Caco-2 (cell line): ENCODE results near the gene ADGRL1. TPM values are rescaled to one million over a fixed set of nuclear protein-coding genes. Genes with fewer than 3 reads are reported as not detected.
"Not testable (repeated sequence)": the region's sequence is repeated elsewhere in the genome, so short reads cannot be mapped to it uniquely, and the experiment has no call there.

Experiments used
- BruUV-seq: library from RNA; stranded (reverse); fragments of 400-500 nt; replicated peaks from 2 replicates; lab custom pipeline; 2021; lab: Mats Ljungman, UMichigan
- CTCF ChIA-PET: fragments of 300-600 bp; sonication (Branson Sonifier 250); formaldehyde crosslinking; loops from one replicate; lab custom pipeline; 2022; ENCODE audit warnings: antibody characterized with exemption; lab: Charles Lee
- POLR2A ChIA-PET: fragments of 300-600 bp; sonication (Branson Sonifier 250); formaldehyde crosslinking; loops from one replicate; lab custom pipeline; 2022; ENCODE audit warnings: antibody characterized with exemption; lab: Charles Lee
- DNase-seq, 2 experiments: peaks; one replicate each; pipeline versions ENCODE4 v3.0.0 to v3.0.0-alpha.2; 2020 to 2022
- H3K27me3 ChIP-seq: replicated peaks from 2 replicates; pipeline ENCODE4 v1.6.0; 2011; ENCODE audit warnings: low read length; ENCODE audit not compliant: control insufficient read depth, insufficient read depth
- H3K36me3 ChIP-seq: 2 replicates; pipeline ENCODE4 v1.5.1; 2011; ENCODE audit warnings: low read length; ENCODE audit not compliant: control insufficient read depth, insufficient read depth
- H3K4me1 ChIP-seq: fragments of 250-450 bp; sonication (Bioruptor Pico); 2 replicates; pipeline ENCODE4 v1.5.1; 2020; ENCODE audit warnings: mild to moderate bottlenecking
- H3K4me3 ChIP-seq: 2 replicates; pipeline ENCODE4 v1.5.1; 2011; ENCODE audit warnings: low read depth, mild to moderate bottlenecking, control low read depth, low read length
- H3K9me3 ChIP-seq: fragments of 250-450 bp; sonication (Bioruptor Pico); 2 replicates; pipeline ENCODE4 v1.5.1; 2020; ENCODE audit warnings: mild to moderate bottlenecking, moderate library complexity
- H3K27ac Mint-ChIP-seq: one replicate; pipeline ENCODE4 v1.8.0; 2022; ENCODE audit warnings: mixed read lengths; ENCODE audit not compliant: unreplicated experiment
- H3K27me3 Mint-ChIP-seq: one replicate; pipeline ENCODE4 v1.8.0; 2022; ENCODE audit warnings: mixed read lengths; ENCODE audit not compliant: insufficient read depth, unreplicated experiment
- H3K36me3 Mint-ChIP-seq: one replicate; pipeline ENCODE4 v1.8.0; 2022; ENCODE audit warnings: mild to moderate bottlenecking, mixed read lengths; ENCODE audit not compliant: insufficient read depth, unreplicated experiment
- H3K4me1 Mint-ChIP-seq: one replicate; pipeline ENCODE4 v1.8.0; 2022; ENCODE audit warnings: low read depth, mixed read lengths; ENCODE audit not compliant: unreplicated experiment
- H3K4me3 Mint-ChIP-seq: one replicate; pipeline ENCODE4 v1.8.0; 2022; ENCODE audit warnings: mild to moderate bottlenecking, moderate library complexity, mixed read lengths; ENCODE audit not compliant: unreplicated experiment
- H3K9me3 Mint-ChIP-seq: one replicate; pipeline ENCODE4 v1.8.0; 2022; ENCODE audit warnings: mixed read lengths; ENCODE audit not compliant: unreplicated experiment
- CTCF ChIP-seq, 2 experiments: fragments of 200-600 bp in 1 of 2; IDR thresholded peaks; 1 replicate in 1 of 2; 2 replicates in 1 of 2; pipeline versions ENCODE4 v1.5.1 to v1.8.0; 2011 to 2022; ENCODE audit warnings: antibody characterized with exemption in 1 of 2, control low read depth in 1 of 2, inconsistent platforms in 1 of 2, low read depth in 1 of 2, low read length in 1 of 2, mild to moderate bottlenecking in 1 of 2, moderate library complexity in 1 of 2; ENCODE audit not compliant: insufficient read depth in 1 of 2, severe bottlenecking in 1 of 2, unreplicated experiment in 1 of 2
- intact Hi-C: fragments of 100-400 bp; cut with micrococcal nuclease; formaldehyde crosslinking; loops from one replicate; pipeline ENCODE4 v1.10.0; 2022; ENCODE audit not compliant: unreplicated experiment
- total RNA-seq: library from RNA; stranded (reverse); gene quantifications from 2 replicates; pipeline ENCODE4 v1.2.3, GENCODE V29; 2022

Gene ADGRL1
- total RNA-seq, 1 experiment from 2014 or later: 17.6 TPM

GRCh38 chr19:14222886-14223285 lies 16.9 kb upstream of the ADGRL1 start:
- H3K9me3 Mint-ChIP-seq: no peaks in the 10 kb centered on the region
- H3K27ac Mint-ChIP-seq: no peak overlapping the region
- H3K4me3 Mint-ChIP-seq: no peak overlapping the region
- Histone ChIP-seq H3K27me3 (no peaks in the 10 kb centered on the region), H3K4me3 (no peak overlapping the region), H3K9me3 (no peaks in the 10 kb centered on the region), H3K4me1 (no peaks in the 10 kb centered on the region), H3K36me3 (no peaks in the 10 kb centered on the region)
- POLR2A ChIA-PET: no interaction called here
- TF ChIP-seq CTCF (IDR thresholded peaks at IDR 0.05; ENCODE audit: insufficient read depth in 1 of 2, low read depth in 1 of 2, low read length in 1 of 2, severe bottlenecking in 1 of 2, unreplicated experiment in 1 of 2): no peak
- H3K27me3 Mint-ChIP-seq: no peaks in the 10 kb centered on the region
- intact Hi-C loops: no loop called here
- CTCF ChIA-PET: no interaction called here
- BruUV-seq: no TSS peak
- no peaks in the 10 kb centered on the region for H3K36me3 Mint-ChIP-seq
- no peak for DNase-seq
- H3K4me1 Mint-ChIP-seq: peaks cover 6% of the 10 kb centered on the region

- TF ChIP-seq CTCF (IDR thresholded peaks at IDR 0.05; ENCODE audit: insufficient read depth in 1 of 2, low read depth in 1 of 2, low read length in 1 of 2, severe bottlenecking in 1 of 2, unreplicated experiment in 1 of 2): peak; percentile 17 to 27
- intact Hi-C loops, H3K36me3 ChIP-seq, H3K27ac Mint-ChIP-seq, H3K27me3 Mint-ChIP-seq, POLR2A ChIA-PET, H3K4me1 ChIP-seq, H3K36me3 Mint-ChIP-seq, H3K27me3 ChIP-seq, H3K4me3 Mint-ChIP-seq, BruUV-seq, H3K9me3 Mint-ChIP-seq, H3K4me3 ChIP-seq, H3K9me3 ChIP-seq, CTCF ChIA-PET: not testable (repeated sequence)
- peak in 1 of 2 experiments; percentile 19 for DNase-seq
- H3K4me1 Mint-ChIP-seq: peaks cover 16% of the 10 kb centered on the region
Measured at GRCh38 chr19:14221345-14221744, 15.4 kb upstream of the ADGRL1 start.

- BruUV-seq: no TSS peak
- H3K4me3 ChIP-seq: no peak overlapping the region
- H3K4me1 ChIP-seq: no peaks in the 10 kb centered on the region
- H3K27ac Mint-ChIP-seq: no peak overlapping the region
- intact Hi-C loops: no loop called here
- H3K27me3 ChIP-seq: no peaks in the 10 kb centered on the region
- POLR2A ChIA-PET: no interaction called here
- H3K4me3 Mint-ChIP-seq: no peak overlapping the region
- H3K9me3 Mint-ChIP-seq: no peaks in the 10 kb centered on the region
- no peak for TF ChIP-seq CTCF (IDR thresholded peaks at IDR 0.05; ENCODE audit: insufficient read depth in 1 of 2, low read depth in 1 of 2, low read length in 1 of 2, severe bottlenecking in 1 of 2, unreplicated experiment in 1 of 2)
- H3K9me3 ChIP-seq: no peaks in the 10 kb centered on the region
- H3K27me3 Mint-ChIP-seq: no peaks in the 10 kb centered on the region
- CTCF ChIA-PET: no interaction called here
- H3K36me3 Mint-ChIP-seq: peaks cover 7% of the 10 kb centered on the region
- DNase-seq: no peak
- no peaks in the 10 kb centered on the region for H3K36me3 ChIP-seq
- peaks cover 16% of the 10 kb centered on the region for H3K4me1 Mint-ChIP-seq
Measured at GRCh38 chr19:14218620-14219330, 12.8 kb upstream of the ADGRL1 start.

GRCh38 chr19:14217886-14218285 lies 11.9 kb upstream of the ADGRL1 start:
- BruUV-seq, H3K27ac Mint-ChIP-seq, H3K27me3 Mint-ChIP-seq, POLR2A ChIA-PET, H3K9me3 ChIP-seq, DNase-seq, H3K36me3 ChIP-seq, intact Hi-C loops, H3K4me3 Mint-ChIP-seq, H3K9me3 Mint-ChIP-seq, H3K27me3 ChIP-seq, H3K4me1 ChIP-seq, H3K36me3 Mint-ChIP-seq, H3K4me3 ChIP-seq: not testable (repeated sequence)
- peaks cover 15% of the 10 kb centered on the region for H3K4me1 Mint-ChIP-seq
- CTCF ChIA-PET: interaction anchor here (1.2 kb wide), 1 partner anchor 130 kb away, joined by 4 read pairs; no protein-coding TSS in a partner anchor
